Stimulated activated naive CD8-positive, alpha-beta T cell treated with anti-CD3 and anti-CD28 coated beads, Interleukin-15, Interleukin-2, amounts not matched to agents 100 U/mL and 50 U/mL, for 24 hours (primary cell): ENCODE data around the gene HCRT.
"Not testable (repeated sequence)": the region's sequence is repeated elsewhere in the genome, so short reads cannot be mapped to it uniquely, and the experiment has no call there.

ENCODE experiments used
- ATAC-seq: fragments of 150-1000 bp; cut with Tn5 transposase; one replicate; pipeline ENCODE4 v1.10.0; 2021
- DNase-seq: peaks from one replicate; pipeline ENCODE4 v3.0.0; 2021

Gene HCRT

GRCh38 chr17:42197564-42198156, 12.4 kb upstream of the HCRT start:
- DNase-seq, result no peak
- no peak for ATAC-seq

GRCh38 chr17:42193969-42194899, 9.0 kb upstream of the HCRT start, which contains the start of gene GHDC:
Gene GHDC (minus strand): TSS chr17:42194494. CDS start chr17:42193581, 913 bp downstream.
- ATAC-seq, result peak; percentile 97
- DNase-seq, result peak; percentile 83

- DNase-seq (no peak), ATAC-seq (no peak)
These were observed 8.1 kb upstream of the HCRT start for GRCh38 chr17:42193216-42193968.

GRCh38 chr17:42192189-42193126, 7.2 kb upstream of the HCRT start:
- no peak for DNase-seq
- ATAC-seq, result no peak

GRCh38 chr17:42191275-42191608, 6.0 kb upstream of the HCRT start:
- ATAC-seq, result no peak
- DNase-seq, result no peak

GRCh38 chr17:42190491-42191274, 5.4 kb upstream of the HCRT start:
- ATAC-seq, result no peak
- DNase-seq, result no peak

GRCh38 chr17:42189651-42189965, 4.4 kb upstream of the HCRT start:
- ATAC-seq, result no peak
- DNase-seq, result no peak

- ATAC-seq (no peak), DNase-seq (no peak)
These were observed 3.7 kb upstream of the HCRT start for GRCh38 chr17:42188749-42189650.

- DNase-seq (no peak), ATAC-seq (no peak)
These were observed 2.6 kb upstream of the HCRT start for GRCh38 chr17:42187833-42188232.

GRCh38 chr17:42186191-42186590, 939 bp upstream of the HCRT start:
- not testable (repeated sequence) for DNase-seq, ATAC-seq

- no peak for ATAC-seq
- no peak for DNase-seq
These were observed 324 bp upstream of the HCRT start for GRCh38 chr17:42185621-42185930.

- ATAC-seq (peak; percentile 70), DNase-seq (peak; percentile 88)
These were observed 1.2 kb downstream of the HCRT start for GRCh38 chr17:42183741-42184711.

GRCh38 chr17:42182927-42183734, 2.1 kb downstream of the HCRT start:
- ATAC-seq (no peak), DNase-seq (no peak)

GRCh38 chr17:42181851-42182207, 3.4 kb downstream of the HCRT start:
- DNase-seq, result no peak
- no peak for ATAC-seq

- ATAC-seq (peak; percentile 61), DNase-seq (peak; percentile 90)
These were observed 4.1 kb downstream of the HCRT start, which contains the start of gene KCNH4 for GRCh38 chr17:42180922-42181850. Gene KCNH4 (minus strand): TSS chr17:42181142. CDS start chr17:42180945, 197 bp downstream.

GRCh38 chr17:42180411-42180921, 4.8 kb downstream of the HCRT start:
- DNase-seq (no peak), ATAC-seq (no peak)
